Measurements from ENCODE around the gene PTPRM.

PTPRM gene

GRCh38 chr18:8264861-8265411, 697.8 kb downstream of the PTPRM start:
- no peak for DNase-seq (ENCODE audit: low spot score)
- TF ChIP-seq CTCF (conservative IDR thresholded peaks at IDR 0.05; ENCODE audit: low read depth): no peak
- no peak overlapping the region for H3K27ac ChIP-seq
- CTCF ChIA-PET: no interaction called here
- POLR2A ChIA-PET (ENCODE audit: low non-redundant PET): no interaction called here

GRCh38 chr18:8272254-8272653, 705.1 kb downstream of the PTPRM start:
- CTCF ChIA-PET: interaction anchor here (0.7 kb wide), 1 partner anchor 23 kb away, joined by 4 read pairs; no protein-coding TSS in a partner anchor
- TF ChIP-seq CTCF (conservative IDR thresholded peaks at IDR 0.05; ENCODE audit: low read depth): no peak
- no peak for DNase-seq (ENCODE audit: low spot score)
- no peak overlapping the region for H3K27ac ChIP-seq
- POLR2A ChIA-PET (ENCODE audit: low non-redundant PET): no interaction called here

GRCh38 chr18:8274370-8274769, 707.3 kb downstream of the PTPRM start:
- DNase-seq (ENCODE audit: low spot score): no peak
- POLR2A ChIA-PET (ENCODE audit: low non-redundant PET): no interaction called here
- TF ChIP-seq CTCF (conservative IDR thresholded peaks at IDR 0.05; ENCODE audit: low read depth): no peak
- CTCF ChIA-PET: interaction anchor here (0.6 kb wide), 1 partner anchor 325 kb away, joined by 5 read pairs; no protein-coding TSS in a partner anchor
- no peak overlapping the region for H3K27ac ChIP-seq

GRCh38 chr18:8276406-8276805, 709.3 kb downstream of the PTPRM start:
- CTCF ChIA-PET: interaction anchor here (0.5 kb wide), 1 partner anchor 180 kb away, joined by 3 read pairs; no protein-coding TSS in a partner anchor
- POLR2A ChIA-PET (ENCODE audit: low non-redundant PET): no interaction called here
- no peak for TF ChIP-seq CTCF (conservative IDR thresholded peaks at IDR 0.05; ENCODE audit: low read depth)
- DNase-seq (ENCODE audit: low spot score): no peak
- no peak overlapping the region for H3K27ac ChIP-seq

GRCh38 chr18:8277270-8277669, 710.2 kb downstream of the PTPRM start:
- no peak overlapping the region for H3K27ac ChIP-seq
- no peak for TF ChIP-seq CTCF (conservative IDR thresholded peaks at IDR 0.05; ENCODE audit: low read depth)
- CTCF ChIA-PET: interaction anchor here (0.5 to 0.6 kb wide), 2 partner anchors 75 to 332 kb away, joined by 6 read pairs; no protein-coding TSS in a partner anchor
- DNase-seq (ENCODE audit: low spot score): no peak
- POLR2A ChIA-PET (ENCODE audit: low non-redundant PET): no interaction called here

- POLR2A ChIA-PET (ENCODE audit: low non-redundant PET): no interaction called here
- CTCF ChIA-PET: no interaction called here
- no peak for DNase-seq (ENCODE audit: low spot score)
- H3K27ac ChIP-seq: no peak overlapping the region
- TF ChIP-seq CTCF (conservative IDR thresholded peaks at IDR 0.05; ENCODE audit: low read depth): no peak
Measured at GRCh38 chr18:8279346-8279745, 712.2 kb downstream of the PTPRM start.

Measured in RWPE1 (cell line).